Large intestine (tissue), 3 donors: ENCODE data around the gene CHST3. TPM values are rescaled to one million over a fixed set of nuclear protein-coding genes. Genes with fewer than 3 reads are reported as not detected.
A peak's percentile ranks its signal among the peaks of the same experiment; 100 is the strongest.

Experiments used
- DNase-seq, 2 donors: peaks; one replicate each; pipeline versions ENCODE4 v3.0.0 to v3.0.0-alpha.2; 2013
- H3K27ac ChIP-seq: one replicate; pipeline ENCODE4 v1.5.1; 2013; ENCODE audit warnings: low read length
- H3K27me3 ChIP-seq: 2 replicates; pipeline ENCODE4 v1.6.1; 2013; ENCODE audit warnings: low read length; ENCODE audit not compliant: control insufficient read depth, insufficient read depth
- H3K36me3 ChIP-seq: 2 replicates; pipeline ENCODE4 v1.6.1; 2013; ENCODE audit warnings: low read length; ENCODE audit not compliant: control insufficient read depth, insufficient read depth
- H3K4me1 ChIP-seq: one replicate; pipeline ENCODE4 v1.6.1; 2013; ENCODE audit warnings: low read length; ENCODE audit not compliant: control insufficient read depth, insufficient read depth
- H3K4me3 ChIP-seq: one replicate; pipeline ENCODE4 v1.5.1; 2013; ENCODE audit warnings: low read length
- H3K9me3 ChIP-seq: one replicate; pipeline ENCODE4 v1.6.1; 2013; ENCODE audit warnings: mild to moderate bottlenecking, low read depth, low read length, moderate library complexity; ENCODE audit not compliant: control insufficient read depth
- WGBS: methylation state at CpG from one replicate; pipeline ENCODE4 v1.1.5; 2013; ENCODE audit warnings: low lambda C conversion rate; ENCODE audit not compliant: insufficient coverage; 5-methylcytosine and 5-hydroxymethylcytosine counted together
- polyA plus RNA-seq: library from polyadenylated mRNA; unstranded; fragments of 120-200 nt; gene quantifications from one replicate; pipeline ENCODE4 v1.2.1, GENCODE V29; 2013

Gene CHST3
- polyA plus RNA-seq, 1 donor, result 4.7 TPM

DNA sequence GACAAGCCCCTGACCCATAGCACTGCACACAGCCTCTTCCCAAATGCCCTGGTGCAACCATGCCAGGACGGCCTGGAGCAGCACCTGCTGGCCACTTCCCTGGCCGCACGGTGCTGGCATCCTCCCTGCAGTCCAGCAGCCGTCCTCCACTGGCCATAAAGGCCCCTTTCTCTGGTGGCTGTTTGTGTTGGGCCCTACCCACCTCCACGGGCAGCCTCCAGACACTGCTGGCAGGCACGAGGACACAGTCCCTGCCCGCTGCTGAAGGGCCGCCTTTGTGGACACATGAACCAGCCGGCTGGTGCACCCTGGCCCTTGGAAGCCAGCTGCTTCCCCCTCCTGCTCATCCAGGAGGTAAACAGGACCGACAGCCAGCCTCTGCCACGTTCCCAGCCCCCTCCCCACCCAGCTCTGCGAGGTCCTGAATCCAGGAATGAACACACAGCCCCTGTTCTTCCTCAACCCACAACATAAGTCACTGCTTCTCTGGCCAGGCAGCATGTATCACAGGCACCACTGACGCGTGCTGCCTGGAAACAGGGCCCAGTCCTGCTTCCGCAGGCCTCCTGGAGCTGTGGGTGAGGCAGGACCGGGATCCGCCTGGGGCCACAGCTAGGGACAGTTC lies 80.3 kb downstream of the CHST3 start:
- DNase-seq, result peak in 1 of 2 donors; percentile 41
- H3K27ac ChIP-seq, result no peak overlapping the region

DNA sequence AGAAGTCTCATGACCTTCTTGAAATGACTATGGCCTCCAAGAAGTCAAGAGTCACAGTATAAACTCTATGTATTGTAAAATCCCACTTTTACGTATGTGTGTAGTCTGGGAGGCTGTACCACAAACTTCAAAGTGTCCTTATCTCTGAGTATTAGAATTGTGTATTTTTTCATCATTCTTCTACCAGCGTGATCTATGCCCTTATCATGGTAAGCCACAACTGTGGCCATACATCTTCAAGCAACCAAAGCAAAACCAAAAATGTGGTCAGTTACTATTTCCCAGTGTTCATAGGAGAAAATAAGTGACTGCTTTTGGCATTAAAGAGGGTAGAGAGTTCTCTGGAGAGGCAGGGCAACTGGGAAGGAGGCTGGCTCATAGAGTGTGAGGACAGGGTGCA lies 81.4 kb downstream of the CHST3 start:
- H3K27me3 ChIP-seq, result no peaks in the 10 kb centered on the region
- H3K36me3 ChIP-seq, result no peaks in the 10 kb centered on the region
- H3K9me3 ChIP-seq, result no peaks in the 10 kb centered on the region
- DNase-seq, result no peak
- H3K4me3 ChIP-seq, result no peak overlapping the region
- H3K4me1 ChIP-seq, result no peaks in the 10 kb centered on the region
- WGBS, result 38% methylated on average over 1 of the region's 2 CpGs
- H3K27ac ChIP-seq, result no peak overlapping the region

More for the DNA sequence above, 80.3 kb downstream of the CHST3 start:
- Histone ChIP-seq H3K9me3 (no peaks in the 10 kb centered on the region), H3K27me3 (no peaks in the 10 kb centered on the region), H3K36me3 (no peaks in the 10 kb centered on the region), H3K4me1 (no peaks in the 10 kb centered on the region), H3K4me3 (no peak overlapping the region)
- WGBS, result no CpG with 5 or more reads among the region's 17 CpGs

DNA sequence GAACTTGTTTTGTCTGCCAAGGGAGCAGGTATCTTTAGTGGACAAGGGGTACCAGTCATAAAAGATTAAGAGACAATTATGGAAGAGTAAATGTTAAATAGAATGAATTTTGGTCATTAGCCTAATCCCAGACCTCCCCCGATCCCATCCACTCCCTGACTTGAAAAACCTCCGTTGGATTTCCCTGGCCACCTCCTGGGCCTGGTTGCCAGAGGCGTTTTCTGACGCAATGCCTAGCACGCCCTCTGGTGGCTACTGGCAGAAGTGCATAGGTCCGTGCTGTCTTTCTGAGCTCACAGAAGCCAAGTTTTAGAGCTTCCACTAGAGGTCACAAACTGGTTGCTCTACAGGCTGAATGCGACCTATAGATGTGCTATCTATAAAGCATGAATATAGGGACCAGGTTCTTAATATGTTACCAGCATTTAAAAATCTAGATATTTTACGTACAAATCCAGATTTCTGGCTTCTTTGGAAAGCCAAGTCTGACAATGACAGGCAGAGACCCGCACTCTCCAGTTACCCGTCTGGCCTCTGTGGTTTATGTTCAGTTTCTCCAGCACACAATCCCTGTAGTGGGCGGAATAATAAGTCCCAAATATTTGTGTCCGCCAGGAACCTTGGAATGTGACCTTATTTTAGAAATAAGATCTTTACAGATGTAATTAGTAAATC lies 84.4 kb downstream of the CHST3 start:
- Histone ChIP-seq H3K4me1 (no peaks in the 10 kb centered on the region), H3K27ac (no peak overlapping the region), H3K9me3 (no peaks in the 10 kb centered on the region), H3K27me3 (no peaks in the 10 kb centered on the region), H3K36me3 (no peaks in the 10 kb centered on the region), H3K4me3 (no peak overlapping the region)
- WGBS, result no CpG with 5 or more reads among the region's 12 CpGs
- DNase-seq, result peak; percentile 88 to 90

DNA sequence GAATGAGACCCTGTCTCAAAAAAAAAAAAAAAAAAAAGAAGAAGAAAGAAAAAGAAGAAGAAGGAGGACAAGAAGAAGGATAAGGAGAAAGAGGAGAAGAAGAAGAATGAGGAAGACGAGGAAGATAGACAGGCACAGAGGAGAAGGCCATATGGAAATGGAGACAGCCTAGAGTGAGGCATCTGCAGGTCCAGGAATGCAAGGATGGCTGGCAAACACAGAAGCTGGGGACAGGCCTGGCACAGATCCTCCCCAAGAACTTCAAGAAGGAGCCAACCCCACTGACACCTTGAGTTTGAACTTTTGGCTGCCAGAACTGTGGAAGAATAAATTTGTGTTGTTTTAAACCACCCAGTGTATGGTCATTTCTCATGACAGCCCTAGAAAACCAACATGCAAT lies 85.3 kb downstream of the CHST3 start:
- no peaks in the 10 kb centered on the region for H3K4me1 ChIP-seq
- 89% methylated on average over 1 of the region's 1 CpG for WGBS
- H3K27me3 ChIP-seq, result no peaks in the 10 kb centered on the region
- H3K9me3 ChIP-seq, result no peaks in the 10 kb centered on the region
- no peaks in the 10 kb centered on the region for H3K36me3 ChIP-seq
- H3K4me3 ChIP-seq, result no peak overlapping the region
- H3K27ac ChIP-seq, result no peak overlapping the region
- no peak for DNase-seq

DNA sequence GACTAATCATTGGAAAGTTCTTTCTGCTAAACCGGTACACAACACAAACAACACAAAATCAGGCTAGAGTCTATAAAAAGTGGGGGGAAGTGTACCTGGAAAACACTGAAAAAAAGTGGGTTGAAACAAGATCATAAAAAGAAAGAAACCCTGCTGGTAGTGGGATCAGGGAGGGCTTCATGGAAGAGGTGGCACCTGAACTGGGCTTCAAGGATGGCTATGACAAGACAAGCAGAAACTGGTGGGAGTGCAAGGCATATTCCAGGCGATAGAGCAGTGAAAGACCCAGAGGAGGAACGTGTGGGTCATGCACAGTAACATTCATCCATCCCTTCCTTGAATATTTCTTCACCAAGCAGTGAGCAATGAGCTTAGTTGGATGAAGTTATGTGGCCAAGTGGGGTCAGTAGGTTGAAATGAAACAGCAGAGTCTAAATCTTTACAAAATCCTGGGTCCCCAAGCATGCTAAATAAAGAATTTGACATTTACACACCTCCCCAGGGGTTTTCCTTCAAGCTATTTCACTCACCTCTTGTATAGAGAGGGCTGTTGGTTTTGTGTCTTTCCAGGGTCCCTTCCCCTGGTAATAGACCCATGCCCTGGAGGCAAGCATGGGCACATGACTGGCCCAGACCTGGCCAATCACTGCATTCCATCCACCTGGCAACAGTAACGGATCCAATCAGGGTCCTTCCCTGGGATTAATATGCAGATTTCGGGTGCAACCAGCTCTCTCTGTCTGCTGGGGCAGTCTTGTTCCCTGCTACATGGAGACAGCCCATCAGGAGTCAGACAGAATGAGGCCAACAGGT lies 86.0 kb downstream of the CHST3 start:
- no peaks in the 10 kb centered on the region for H3K27me3 ChIP-seq

DNA sequence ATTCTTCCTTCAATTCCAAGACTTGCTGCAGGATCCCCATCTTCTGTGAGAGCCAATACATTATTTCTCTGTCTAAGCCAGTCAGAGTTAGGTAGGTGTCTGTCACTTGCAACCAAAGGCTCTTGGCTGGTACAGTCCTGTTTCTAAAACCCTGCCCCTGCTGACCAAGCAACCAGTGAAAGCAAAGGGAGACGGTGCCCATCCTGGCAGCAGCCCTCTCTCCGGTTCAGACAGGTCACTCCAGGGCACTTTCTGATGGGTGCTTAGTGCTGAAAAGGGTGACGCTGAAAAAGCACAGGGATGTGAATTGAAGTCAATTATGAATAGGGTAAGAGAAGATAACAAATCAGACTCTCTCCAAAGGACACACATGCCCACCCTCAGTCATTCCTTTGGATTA lies 86.7 kb downstream of the CHST3 start:
- no CpG with 5 or more reads among the region's 3 CpGs for WGBS

More for the DNA sequence above, 86.0 kb downstream of the CHST3 start:
- WGBS, result no CpG with 5 or more reads among the region's 5 CpGs
- Histone ChIP-seq H3K27ac (no peak overlapping the region), H3K36me3 (no peaks in the 10 kb centered on the region), H3K4me1 (no peaks in the 10 kb centered on the region), H3K4me3 (no peak overlapping the region), H3K9me3 (no peaks in the 10 kb centered on the region)
- no peak for DNase-seq

DNA sequence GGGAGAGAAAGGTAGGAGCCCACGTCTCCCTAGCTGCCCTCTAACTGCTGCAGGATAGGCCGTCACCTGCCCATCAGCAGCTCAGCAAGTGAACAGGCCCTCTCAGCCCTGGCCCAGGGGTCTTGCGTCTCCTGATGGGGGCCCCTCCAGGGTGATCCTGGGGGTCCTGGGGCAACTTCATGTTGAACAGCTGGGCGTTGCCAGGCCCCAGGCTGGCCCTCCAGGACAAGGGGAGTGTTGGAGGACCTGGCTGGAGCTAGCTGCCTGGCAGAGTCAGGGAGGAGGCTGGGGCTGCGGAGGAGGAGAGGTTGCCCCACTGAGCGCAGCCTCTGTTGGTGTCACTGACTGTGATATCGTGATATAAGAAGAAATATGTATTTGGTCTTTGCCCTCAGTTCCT lies 89.5 kb downstream of the CHST3 start:
- Histone ChIP-seq H3K36me3 (no peaks in the 10 kb centered on the region), H3K4me3 (no peak overlapping the region), H3K4me1 (no peaks in the 10 kb centered on the region), H3K27me3 (no peaks in the 10 kb centered on the region), H3K27ac (no peak overlapping the region), H3K9me3 (no peaks in the 10 kb centered on the region)
- DNase-seq, result no peak
- no CpG with 5 or more reads among the region's 7 CpGs for WGBS

More for the DNA sequence above, 86.7 kb downstream of the CHST3 start:
- Histone ChIP-seq H3K36me3 (no peaks in the 10 kb centered on the region), H3K4me3 (no peak overlapping the region), H3K27ac (no peak overlapping the region), H3K27me3 (no peaks in the 10 kb centered on the region), H3K4me1 (no peaks in the 10 kb centered on the region), H3K9me3 (no peaks in the 10 kb centered on the region)
- no peak for DNase-seq

DNA sequence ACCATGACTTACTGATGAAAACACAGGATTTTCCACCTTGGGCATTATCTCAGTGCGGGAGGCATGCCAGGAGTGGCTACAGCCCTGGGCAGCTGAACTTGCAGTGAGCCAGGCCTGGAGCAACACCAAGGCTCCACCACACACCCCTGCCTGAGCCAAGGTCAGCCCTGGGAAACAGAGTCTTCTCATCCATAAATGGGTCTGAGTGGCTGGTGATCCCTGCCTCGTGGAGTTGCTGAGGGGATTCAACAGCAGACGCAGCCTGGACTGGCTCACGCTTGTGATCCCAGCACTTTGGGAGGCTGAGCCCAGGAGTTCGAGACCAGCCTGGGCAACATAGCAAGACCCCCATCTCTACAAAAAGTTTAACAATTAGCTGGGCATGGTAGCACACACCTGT lies 91.9 kb downstream of the CHST3 start:
- Histone ChIP-seq H3K36me3 (no peaks in the 10 kb centered on the region), H3K4me3 (no peak overlapping the region), H3K9me3 (no peaks in the 10 kb centered on the region), H3K4me1 (no peaks in the 10 kb centered on the region), H3K27ac (no peak overlapping the region), H3K27me3 (no peaks in the 10 kb centered on the region)
- no peak for DNase-seq
- WGBS, result no CpG with 5 or more reads among the region's 5 CpGs

DNA sequence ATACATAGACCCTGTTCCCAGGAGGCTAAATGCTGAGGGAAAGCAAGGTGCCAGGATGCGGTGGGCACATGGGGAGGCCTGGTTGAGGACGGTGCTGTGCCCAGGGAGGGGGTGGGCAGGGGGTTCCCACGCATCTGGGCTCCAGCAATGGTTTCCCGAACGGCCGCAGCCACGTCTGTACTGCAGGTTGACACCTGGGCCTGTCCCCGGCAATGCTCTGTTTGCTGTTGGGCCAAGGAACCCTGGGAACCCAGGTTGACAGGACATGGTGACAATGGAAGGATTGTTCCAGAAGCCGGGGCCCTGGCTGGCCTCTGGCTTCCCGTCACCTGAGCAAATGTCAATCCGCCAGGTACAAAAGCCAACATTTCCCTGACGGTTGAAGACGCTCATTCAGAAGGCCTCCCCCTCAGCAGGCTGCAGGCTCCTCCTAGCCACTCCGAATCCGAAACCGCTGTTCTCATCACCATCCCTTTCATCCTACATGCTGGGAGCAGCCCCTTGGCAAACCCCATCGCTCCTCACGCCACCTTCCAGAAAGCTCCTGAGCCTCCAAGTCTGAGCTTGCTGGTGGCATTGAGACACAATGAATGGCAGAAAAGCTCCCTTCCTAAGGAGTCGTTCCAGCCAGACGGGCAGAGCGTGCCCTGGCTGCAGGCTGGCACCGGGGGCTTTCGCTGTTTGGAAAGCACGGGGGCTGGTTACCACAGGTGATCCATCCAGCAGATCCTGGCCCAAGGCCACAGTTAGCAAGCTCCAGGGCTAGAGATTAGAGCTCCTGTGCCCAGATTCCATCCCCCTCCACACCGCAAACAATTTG lies 92.9 kb downstream of the CHST3 start:
- H3K9me3 ChIP-seq, result no peaks in the 10 kb centered on the region
- H3K27ac ChIP-seq, result no peak overlapping the region
- H3K4me1 ChIP-seq, result no peaks in the 10 kb centered on the region
- H3K36me3 ChIP-seq, result no peaks in the 10 kb centered on the region
- H3K4me3 ChIP-seq, result no peak overlapping the region
- H3K27me3 ChIP-seq, result no peaks in the 10 kb centered on the region
- no peak for DNase-seq
- 80% methylated on average over 1 of the region's 25 CpGs for WGBS

DNA sequence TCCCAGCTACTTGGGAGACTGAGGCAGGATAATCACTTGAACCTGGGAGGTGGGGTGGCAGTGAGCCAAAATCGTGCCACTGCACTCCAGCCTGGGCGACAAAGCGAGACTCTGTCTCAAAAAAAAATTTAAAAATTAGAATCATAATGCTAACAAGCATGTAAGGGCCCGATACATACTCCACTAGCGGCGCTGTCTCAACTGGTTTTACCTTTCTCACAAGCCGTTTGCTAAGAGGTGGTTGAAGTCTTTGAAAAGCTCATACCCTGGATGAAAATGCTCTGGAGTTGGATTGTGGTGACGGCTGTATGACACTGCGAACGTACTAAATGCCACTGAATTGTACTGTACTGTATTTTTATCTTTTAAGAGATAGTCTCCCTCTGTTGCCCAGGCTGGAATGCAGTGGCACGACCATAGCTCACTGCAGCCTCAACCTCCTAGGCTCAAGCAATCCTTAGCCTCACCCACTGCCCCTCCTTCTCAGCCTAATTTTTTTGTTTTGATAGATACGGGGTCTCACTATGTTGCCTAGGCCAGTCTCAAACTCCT lies 94.2 kb downstream of the CHST3 start:
- no peak for DNase-seq
- H3K36me3 ChIP-seq, result no peaks in the 10 kb centered on the region
- 100% methylated on average over 1 of the region's 12 CpGs for WGBS
- H3K4me3 ChIP-seq, result no peak overlapping the region
- H3K27ac ChIP-seq, result no peak overlapping the region
- no peaks in the 10 kb centered on the region for H3K9me3 ChIP-seq
- no peaks in the 10 kb centered on the region for H3K27me3 ChIP-seq
- peaks cover 4% of the 10 kb centered on the region for H3K4me1 ChIP-seq
